NT2/D1 (cell line): ENCODE measurements around the gene GNAZ.

ENCODE experiments used
- SUZ12 ChIP-seq: IDR thresholded peaks from 2 replicates; pipeline ENCODE4 v1.6.1; 2011; ENCODE audit not compliant: insufficient read length, insufficient read depth; ENCODE audit errors: extremely low read depth
- YY1 ChIP-seq: IDR thresholded peaks from 2 replicates; pipeline ENCODE4 v1.6.1; 2011; ENCODE audit not compliant: insufficient read length, insufficient read depth
- ZNF274 ChIP-seq: IDR thresholded peaks from 2 replicates; pipeline ENCODE4 v1.6.1; 2011; ENCODE audit warnings: mild to moderate bottlenecking, low read depth, low read length

- TF ChIP-seq YY1 (no peak), ZNF274 (no peak), SUZ12 (no peak)
Measured at GRCh38 chr22:23116506-23117263, 46.4 kb downstream of the GNAZ start.
